HK-2 (cell line): ENCODE data around the gene PRR23C.
"Not testable (repeated sequence)": the region's sequence is repeated elsewhere in the genome, so short reads cannot be mapped to it uniquely, and the experiment has no call there.

ENCODE experiments used
- DNase-seq: peaks from one replicate; pipeline ENCODE4 v3.0.0-alpha.2; 2018; ENCODE audit not compliant: unreplicated experiment

PRR23C gene

GRCh38 chr3:139044366-139045210 is at the start of gene PRR23C:
PRR23C (minus strand) TSS chr3:139044892; CDS start chr3:139044620, 272 bp downstream.
- DNase-seq = no peak

- DNase-seq = no peak
These were observed 49.1 kb upstream of the PRR23C start for GRCh38 chr3:139093840-139094239.

GRCh38 chr3:139088462-139089324 is 44.0 kb upstream of the PRR23C start:
- no peak for DNase-seq

- no peak for DNase-seq
These were observed 42.9 kb upstream of the PRR23C start for GRCh38 chr3:139087621-139088020.

GRCh38 chr3:139084176-139084575 is 39.5 kb upstream of the PRR23C start:
- DNase-seq = no peak

- DNase-seq = no peak
These were observed 29.9 kb upstream of the PRR23C start for GRCh38 chr3:139074565-139075115.

- DNase-seq = no peak
These were observed 18.2 kb upstream of the PRR23C start for GRCh38 chr3:139062918-139063317.

- DNase-seq = no peak
These were observed 8.3 kb upstream of the PRR23C start for GRCh38 chr3:139052802-139053600.

- DNase-seq = no peak
These were observed 932 bp downstream of the PRR23C start for GRCh38 chr3:139043554-139044365.

- DNase-seq = no peak
These were observed 7.2 kb downstream of the PRR23C start for GRCh38 chr3:139037478-139037877.

GRCh38 chr3:139032326-139033002 is 12.2 kb downstream of the PRR23C start:
- no peak for DNase-seq

- not testable (repeated sequence) for DNase-seq
These were observed 14.1 kb downstream of the PRR23C start for GRCh38 chr3:139030576-139030975.

- no peak for DNase-seq
These were observed 19.7 kb downstream of the PRR23C start for GRCh38 chr3:139024968-139025367.

- DNase-seq = no peak
These were observed 23.8 kb downstream of the PRR23C start, which contains the start of gene PRR23B for GRCh38 chr3:139020868-139021234. PRR23B (minus strand) TSS chr3:139020926; CDS start chr3:139020661, 265 bp downstream.

GRCh38 chr3:139020036-139020867 is 24.4 kb downstream of the PRR23C start:
- no peak for DNase-seq

GRCh38 chr3:139016430-139017048 is 28.2 kb downstream of the PRR23C start:
- DNase-seq = no peak

- DNase-seq = no peak
These were observed 38.5 kb downstream of the PRR23C start, which contains the start of gene PRR23A for GRCh38 chr3:139006051-139006716. PRR23A (minus strand) TSS chr3:139006268; CDS start chr3:139006268, 0 bp downstream.
